ENCODE data around the gene SNX30. TPM values are rescaled to one million over a fixed set of nuclear protein-coding genes. Genes with fewer than 3 reads are reported as not detected.
A peak's percentile ranks its signal among the peaks of the same experiment; 100 is the strongest.

The SNX30 gene
- total RNA-seq (10 to 100 TPM; 10.2 to 13.5 TPM), polyA plus RNA-seq (1 to 10 TPM; 1.8 to 2.8 TPM)

GRCh38 chr9:112750016-112750763, at the start of gene SNX30:
SNX30 (plus strand) TSS chr9:112750760; CDS start chr9:112751002, 242 bp downstream.
- H3K9me3 ChIP-seq (ENCODE audit: control insufficient read depth in 4 of 4, low read length in 3 of 4) = no peaks in the 10 kb centered on the region
- H3K4me1 ChIP-seq (ENCODE audit: control insufficient read depth in 4 of 4, insufficient read depth in 4 of 4, low read length in 3 of 4) = peaks cover 6 to 30% (median 19%) of the 10 kb centered on the region in 4 donors

GRCh38 chr9:112703304-112703703, 47.3 kb upstream of the SNX30 start:
- DNase-seq (ENCODE audit: low spot score) = no peak
- H3K9me3 ChIP-seq (ENCODE audit: control insufficient read depth in 4 of 4, low read length in 3 of 4) = no peaks in the 10 kb centered on the region
- peaks cover 0 to 5% (median 0%) of the 10 kb centered on the region in 4 donors for H3K4me1 ChIP-seq (ENCODE audit: control insufficient read depth in 4 of 4, insufficient read depth in 4 of 4, low read length in 3 of 4)
- no peak overlapping the region for H3K9ac ChIP-seq (ENCODE audit: low read depth in 1 of 2, low read length in 2 of 2)
- WGBS = 93% methylated on average over 2 of the region's 2 CpGs
- no peak overlapping the region for H3K27ac ChIP-seq (ENCODE audit: low read depth in 1 of 2, low read length in 2 of 2)
- H3K36me3 ChIP-seq (ENCODE audit: control insufficient read depth in 4 of 4, insufficient read depth in 3 of 4, low read depth in 1 of 4, low read length in 3 of 4) = peaks cover 0 to 2% (median under 1%) of the 10 kb centered on the region in 4 donors
- no peaks in the 10 kb centered on the region for H3K27me3 ChIP-seq (ENCODE audit: control insufficient read depth in 4 of 4, insufficient read depth in 4 of 4, low read length in 3 of 4)
- no peak overlapping the region for H3K4me3 ChIP-seq (ENCODE audit: low read depth in 1 of 3, low read length in 3 of 3)
- TF ChIP-seq ATF3 (IDR thresholded peaks at IDR 0.05) (no peak), CTCF (IDR thresholded peaks at IDR 0.05; ENCODE audit: low read depth, low read length, missing input control) (no peak), SP1 (IDR thresholded peaks at IDR 0.05) (no peak), RXRA (IDR thresholded peaks at IDR 0.05) (no peak), GABPA (IDR thresholded peaks at IDR 0.05 in 1 of 2, conservative IDR thresholded peaks at IDR 0.05 in 1 of 2) (no peak), ZBTB33 (IDR thresholded peaks at IDR 0.05) (no peak), NR2F2 (IDR thresholded peaks at IDR 0.05) (no peak), EGR1 (IDR thresholded peaks at IDR 0.05; ENCODE audit: low read depth in 2 of 2) (no peak), TAF1 (conservative IDR thresholded peaks at IDR 0.05) (no peak)

More at GRCh38 chr9:112750016-112750763, at the start of gene SNX30:
- Histone ChIP-seq H3K36me3 (ENCODE audit: control insufficient read depth in 4 of 4, insufficient read depth in 3 of 4, low read depth in 1 of 4, low read length in 3 of 4) (no peaks in the 10 kb centered on the region), H3K27me3 (ENCODE audit: control insufficient read depth in 4 of 4, insufficient read depth in 4 of 4, low read length in 3 of 4) (no peaks in the 10 kb centered on the region), H3K27ac (ENCODE audit: low read depth in 1 of 2, low read length in 2 of 2) (peak within 1 kb of the TSS; percentile 78 to 86), H3K4me3 (ENCODE audit: low read depth in 1 of 3, low read length in 3 of 3) (peak within 1 kb of the TSS; percentile 95 to 96 (median 96)), H3K9ac (ENCODE audit: low read depth in 1 of 2, low read length in 2 of 2) (peak within 1 kb of the TSS; percentile 72 to 83)
- 5% methylated on average over 49 of the region's 49 CpGs for WGBS
- peak; percentile 72 for TF ChIP-seq TAF1 (conservative IDR thresholded peaks at IDR 0.05)
- TF ChIP-seq EGR1 (IDR thresholded peaks at IDR 0.05; ENCODE audit: low read depth in 2 of 2) = peak; percentile 59 to 84
- TF ChIP-seq GABPA (IDR thresholded peaks at IDR 0.05 in 1 of 2, conservative IDR thresholded peaks at IDR 0.05 in 1 of 2) = peak in 1 of 2 donors; percentile 80
- TF ChIP-seq REST (IDR thresholded peaks at IDR 0.05) = peak; percentile 82
- no peak for TF ChIP-seq HNF4G (IDR thresholded peaks at IDR 0.05)
- TF ChIP-seq YY1 (IDR thresholded peaks at IDR 0.05) = peak; percentile 75
- no peak for TF ChIP-seq HNF4A (conservative IDR thresholded peaks at IDR 0.05)
- peak; percentile 32 to 57 for TF ChIP-seq RAD21 (IDR thresholded peaks at IDR 0.05)
- TF ChIP-seq SP1 (IDR thresholded peaks at IDR 0.05) = peak; percentile 43
- TF ChIP-seq FOXA1 (IDR thresholded peaks at IDR 0.05) = no peak
- no peak for TF ChIP-seq CTCF (IDR thresholded peaks at IDR 0.05; ENCODE audit: low read depth, low read length, missing input control)
- peak; percentile 89 for DNase-seq (ENCODE audit: low spot score)

Data from liver (tissue), 9 donors.